ENCODE results near the gene CCDC88A.
"Not testable (repeated sequence)": the region's sequence is repeated elsewhere in the genome, so short reads cannot be mapped to it uniquely, and the experiment has no call there.

Gene CCDC88A, protein sequence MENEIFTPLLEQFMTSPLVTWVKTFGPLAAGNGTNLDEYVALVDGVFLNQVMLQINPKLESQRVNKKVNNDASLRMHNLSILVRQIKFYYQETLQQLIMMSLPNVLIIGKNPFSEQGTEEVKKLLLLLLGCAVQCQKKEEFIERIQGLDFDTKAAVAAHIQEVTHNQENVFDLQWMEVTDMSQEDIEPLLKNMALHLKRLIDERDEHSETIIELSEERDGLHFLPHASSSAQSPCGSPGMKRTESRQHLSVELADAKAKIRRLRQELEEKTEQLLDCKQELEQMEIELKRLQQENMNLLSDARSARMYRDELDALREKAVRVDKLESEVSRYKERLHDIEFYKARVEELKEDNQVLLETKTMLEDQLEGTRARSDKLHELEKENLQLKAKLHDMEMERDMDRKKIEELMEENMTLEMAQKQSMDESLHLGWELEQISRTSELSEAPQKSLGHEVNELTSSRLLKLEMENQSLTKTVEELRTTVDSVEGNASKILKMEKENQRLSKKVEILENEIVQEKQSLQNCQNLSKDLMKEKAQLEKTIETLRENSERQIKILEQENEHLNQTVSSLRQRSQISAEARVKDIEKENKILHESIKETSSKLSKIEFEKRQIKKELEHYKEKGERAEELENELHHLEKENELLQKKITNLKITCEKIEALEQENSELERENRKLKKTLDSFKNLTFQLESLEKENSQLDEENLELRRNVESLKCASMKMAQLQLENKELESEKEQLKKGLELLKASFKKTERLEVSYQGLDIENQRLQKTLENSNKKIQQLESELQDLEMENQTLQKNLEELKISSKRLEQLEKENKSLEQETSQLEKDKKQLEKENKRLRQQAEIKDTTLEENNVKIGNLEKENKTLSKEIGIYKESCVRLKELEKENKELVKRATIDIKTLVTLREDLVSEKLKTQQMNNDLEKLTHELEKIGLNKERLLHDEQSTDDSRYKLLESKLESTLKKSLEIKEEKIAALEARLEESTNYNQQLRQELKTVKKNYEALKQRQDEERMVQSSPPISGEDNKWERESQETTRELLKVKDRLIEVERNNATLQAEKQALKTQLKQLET (N-terminal part only)

DNA sequence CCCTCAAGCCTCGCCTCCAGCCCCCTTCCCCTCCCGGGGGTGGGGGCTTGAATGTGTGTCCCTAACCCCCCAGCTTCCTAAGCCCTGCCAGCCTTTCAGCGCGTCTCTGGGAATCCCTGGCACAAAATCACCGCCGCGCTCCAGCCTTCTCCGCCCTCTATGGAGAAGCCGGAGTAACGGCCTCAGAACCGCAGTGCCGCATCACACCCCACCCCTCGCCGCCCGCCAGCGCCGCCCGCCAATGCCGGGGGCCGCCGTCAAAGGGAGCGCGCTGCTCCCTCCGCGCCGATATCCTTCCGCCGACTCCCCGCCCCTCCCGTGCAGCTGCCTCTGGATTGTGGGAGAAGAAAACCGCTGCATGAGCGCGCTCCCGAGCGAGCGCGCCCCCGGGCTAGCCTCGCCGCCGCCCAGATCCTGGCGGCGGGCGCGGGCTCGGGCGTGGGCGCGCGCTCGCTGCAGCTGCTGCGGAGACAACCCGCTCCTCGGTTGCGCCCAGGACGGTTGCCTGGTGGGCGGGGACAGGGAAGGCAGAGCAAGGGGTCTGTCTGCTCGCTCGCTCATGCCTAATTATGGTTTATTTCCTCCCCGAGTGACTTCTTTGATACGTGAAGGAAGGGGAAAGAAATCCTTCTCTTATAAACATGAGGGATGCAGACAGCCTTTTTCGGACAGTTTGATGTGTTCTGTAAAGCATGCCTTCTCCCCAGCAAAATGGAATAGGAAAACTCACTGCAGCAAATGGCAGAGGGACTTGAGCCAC, at the start of gene CCDC88A:
CCDC88A (minus strand) TSS at position 178 of the 760 bp plus-strand sequence. CDS start 777 bp downstream, outside the sequence.
- peak; percentile 63 to 76 for DNase-seq (ENCODE audit: low read depth in 2 of 2)

DNA sequence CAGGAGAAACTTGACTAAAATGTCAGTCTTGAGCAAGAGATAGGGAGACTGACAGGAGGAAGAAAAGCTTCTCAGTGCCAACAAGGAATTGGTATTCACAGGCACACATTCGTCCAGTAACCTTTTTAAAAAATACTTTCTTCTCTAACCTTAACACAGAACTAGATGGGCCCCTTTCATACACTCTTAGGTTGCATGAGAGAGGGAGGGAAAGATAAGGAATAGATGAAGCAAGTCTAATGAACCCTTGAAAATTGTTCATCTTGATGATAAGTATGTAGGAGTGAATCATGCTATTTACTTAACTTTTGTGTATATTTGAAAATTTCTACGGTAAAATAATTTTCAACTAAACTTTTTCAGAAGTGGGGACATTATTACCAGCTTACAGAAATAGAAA, 42.0 kb upstream of the CCDC88A start:
- no peak for DNase-seq (ENCODE audit: low read depth in 2 of 2)

DNA sequence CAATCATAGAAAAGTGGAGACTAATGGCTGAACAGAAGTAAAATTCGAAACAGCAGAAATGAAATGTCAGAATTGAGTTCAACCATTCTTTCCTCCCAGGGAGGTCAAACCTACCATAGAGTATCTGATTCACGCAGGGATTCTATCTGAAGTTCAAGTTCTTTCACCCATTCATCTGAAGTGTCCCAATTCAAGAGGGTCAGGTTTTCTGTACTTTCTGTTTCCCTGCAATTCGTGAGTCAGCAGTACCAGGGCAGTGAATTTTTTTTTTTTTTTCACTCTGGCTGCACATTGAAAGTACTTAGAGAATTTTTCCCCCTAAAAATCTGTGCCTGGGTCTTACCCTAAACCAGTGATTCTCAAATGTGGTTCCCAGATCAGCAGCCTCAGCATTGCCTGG, 40.9 kb upstream of the CCDC88A start:
- DNase-seq (ENCODE audit: low read depth in 2 of 2): no peak

DNA sequence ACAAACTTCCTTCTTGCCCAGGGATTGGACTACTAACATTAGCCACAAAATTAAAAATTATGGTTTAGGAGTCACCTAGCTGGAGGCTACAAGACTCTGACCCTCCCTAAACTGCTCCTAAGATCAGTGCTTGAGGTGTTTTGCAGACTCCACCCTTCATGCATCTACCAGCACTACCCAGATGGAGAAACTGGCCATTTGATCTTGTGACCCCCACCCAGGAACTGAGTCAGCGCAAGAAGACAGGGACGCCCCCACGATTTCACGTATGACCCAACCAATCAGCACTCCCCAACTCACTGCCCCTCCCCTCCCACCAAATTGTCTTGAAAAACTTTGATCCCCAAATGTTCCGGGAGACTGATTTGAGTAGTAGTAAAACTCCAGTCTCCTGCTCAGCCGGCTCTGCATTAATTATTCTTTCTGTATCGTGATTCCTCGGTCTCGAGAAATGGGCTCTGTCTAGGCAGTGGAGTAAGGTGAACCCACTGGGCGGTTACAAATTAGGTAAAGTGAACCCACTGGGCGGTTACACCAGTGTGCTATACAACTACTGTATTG, 40.1 kb upstream of the CCDC88A start:
- DNase-seq (ENCODE audit: low read depth in 2 of 2): no peak

DNA sequence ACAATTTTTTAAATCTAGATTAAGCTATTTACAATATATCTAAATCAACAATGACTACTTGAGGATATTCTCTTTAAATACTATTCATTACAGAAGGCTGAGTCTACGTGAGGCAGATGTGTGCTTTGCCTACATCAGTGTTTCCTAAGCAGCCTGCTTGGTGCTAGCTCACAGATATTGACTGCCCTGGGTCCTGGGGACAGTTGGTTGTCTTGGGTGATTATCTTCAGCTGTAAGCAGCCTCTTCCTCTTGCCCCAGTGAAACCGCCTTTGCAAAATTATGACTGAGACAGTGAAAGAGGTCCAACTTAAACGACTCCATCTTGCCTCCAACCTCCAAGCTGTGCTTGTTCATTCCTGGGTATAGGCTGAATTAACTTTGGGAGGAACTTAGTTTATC, 39.6 kb upstream of the CCDC88A start:
- DNase-seq (ENCODE audit: low read depth in 2 of 2): no peak

DNA sequence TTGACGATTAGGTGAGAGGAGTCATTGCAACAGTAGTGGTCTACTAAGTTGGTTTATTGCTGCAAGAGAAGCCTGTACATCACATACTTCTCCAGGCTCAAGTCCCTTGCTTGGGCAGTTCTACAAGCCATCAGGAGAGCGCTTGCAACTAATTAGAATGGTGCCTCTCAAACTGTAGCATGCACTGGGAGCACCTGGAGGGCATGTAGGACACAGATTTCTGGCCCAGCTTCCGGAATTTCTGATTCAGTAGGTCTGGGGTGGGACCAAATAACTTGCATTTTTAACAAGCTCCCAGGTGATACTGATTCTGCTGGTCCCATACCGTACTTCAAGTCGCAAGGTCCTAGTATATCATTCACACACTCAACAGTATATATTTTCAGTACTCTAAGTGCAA, 34.5 kb upstream of the CCDC88A start:
- no peak for DNase-seq (ENCODE audit: low read depth in 2 of 2)

DNA sequence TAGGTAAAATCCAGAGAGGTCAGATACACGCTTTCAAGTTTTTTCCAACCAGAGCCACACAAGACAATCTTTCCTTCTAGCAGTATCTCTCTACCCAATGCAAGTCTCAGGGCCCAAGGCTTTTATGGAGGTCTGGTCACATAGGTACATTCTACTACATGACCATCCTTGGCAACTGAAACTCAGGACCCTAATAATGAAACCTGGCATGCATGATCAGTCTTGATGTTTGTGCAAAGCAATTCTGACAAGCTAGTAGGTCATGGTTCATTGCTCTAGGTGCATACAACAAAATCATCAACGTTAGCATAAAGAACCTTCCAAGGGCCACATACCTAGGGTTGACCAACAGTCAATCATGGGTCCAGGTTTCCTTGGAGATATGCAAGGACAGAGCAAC, 33.2 kb upstream of the CCDC88A start:
- no peak for DNase-seq (ENCODE audit: low read depth in 2 of 2)

DNA sequence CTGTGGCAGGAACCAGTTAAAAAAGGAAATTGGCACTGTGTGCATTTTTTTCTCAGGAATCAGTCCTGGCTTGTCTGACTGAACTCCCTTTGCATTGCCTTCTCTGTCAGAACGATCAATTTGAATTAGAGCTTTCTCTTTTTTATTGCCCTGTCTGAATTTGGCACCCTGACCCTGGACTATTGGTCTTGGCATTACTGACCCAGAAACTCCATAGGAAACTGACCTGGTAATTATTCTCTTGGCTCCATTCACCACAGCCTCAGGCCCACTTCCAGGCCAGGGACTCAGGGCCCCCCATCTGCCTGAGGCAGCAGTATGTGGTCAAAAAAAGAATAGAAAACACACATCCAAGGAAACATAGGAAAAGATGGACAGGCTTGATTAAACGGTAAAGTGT, 32.0 kb upstream of the CCDC88A start:
- DNase-seq (ENCODE audit: low read depth in 2 of 2): no peak

DNA sequence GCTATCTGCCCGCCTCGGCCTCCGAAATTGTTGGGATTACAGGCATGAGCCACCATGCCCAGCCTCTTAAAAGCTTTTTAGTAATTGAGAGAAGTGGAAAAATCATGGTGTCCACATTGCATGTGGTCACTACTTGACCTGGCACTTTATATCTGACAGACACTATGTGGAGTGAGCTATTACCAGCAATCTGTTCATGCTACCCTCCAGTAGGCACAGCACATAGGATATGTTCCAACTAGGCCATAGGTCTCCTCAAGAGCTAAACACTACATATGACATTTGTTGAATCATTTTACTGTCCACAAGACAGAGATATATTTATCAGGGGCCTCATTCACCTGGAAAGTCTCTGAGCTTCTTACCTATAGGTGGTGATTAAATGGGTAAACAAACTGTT, 30.4 kb upstream of the CCDC88A start:
- DNase-seq (ENCODE audit: low read depth in 2 of 2): not testable (repeated sequence)

DNA sequence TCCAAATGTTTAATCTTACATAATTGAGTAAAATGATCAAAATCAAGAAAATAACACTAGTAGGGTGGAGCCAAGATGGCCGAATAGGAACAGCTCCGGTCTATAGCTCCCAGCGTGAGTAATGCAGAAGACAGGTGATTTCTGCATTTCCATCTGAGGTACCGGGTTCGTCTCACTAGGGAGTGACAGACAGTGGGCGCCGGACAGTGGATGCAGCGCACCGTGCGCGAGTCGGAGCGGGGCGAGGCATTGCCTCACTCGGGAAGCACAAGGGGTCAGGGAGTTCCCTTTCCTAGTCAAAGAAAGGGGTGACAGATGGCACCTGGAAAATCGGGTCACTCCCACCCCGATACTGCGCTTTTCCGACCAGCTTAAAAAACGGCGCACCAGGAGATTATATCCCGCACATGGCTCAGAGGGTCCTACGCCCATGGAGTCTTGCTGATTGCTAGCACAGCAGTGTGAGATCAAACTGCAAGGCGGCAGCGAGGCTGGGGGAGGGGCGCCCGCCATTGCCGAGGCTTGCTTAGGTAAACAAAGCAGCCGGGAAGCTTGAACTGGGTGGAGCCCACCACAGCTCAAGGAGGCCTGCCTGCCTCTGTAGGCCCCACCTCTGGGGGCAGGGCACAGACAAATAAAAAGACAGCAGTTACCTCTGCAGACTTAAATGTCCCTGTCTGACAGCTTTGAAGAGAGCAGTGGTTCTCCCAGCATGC, 22.5 kb upstream of the CCDC88A start:
- DNase-seq (ENCODE audit: low read depth in 2 of 2): not testable (repeated sequence)

DNA sequence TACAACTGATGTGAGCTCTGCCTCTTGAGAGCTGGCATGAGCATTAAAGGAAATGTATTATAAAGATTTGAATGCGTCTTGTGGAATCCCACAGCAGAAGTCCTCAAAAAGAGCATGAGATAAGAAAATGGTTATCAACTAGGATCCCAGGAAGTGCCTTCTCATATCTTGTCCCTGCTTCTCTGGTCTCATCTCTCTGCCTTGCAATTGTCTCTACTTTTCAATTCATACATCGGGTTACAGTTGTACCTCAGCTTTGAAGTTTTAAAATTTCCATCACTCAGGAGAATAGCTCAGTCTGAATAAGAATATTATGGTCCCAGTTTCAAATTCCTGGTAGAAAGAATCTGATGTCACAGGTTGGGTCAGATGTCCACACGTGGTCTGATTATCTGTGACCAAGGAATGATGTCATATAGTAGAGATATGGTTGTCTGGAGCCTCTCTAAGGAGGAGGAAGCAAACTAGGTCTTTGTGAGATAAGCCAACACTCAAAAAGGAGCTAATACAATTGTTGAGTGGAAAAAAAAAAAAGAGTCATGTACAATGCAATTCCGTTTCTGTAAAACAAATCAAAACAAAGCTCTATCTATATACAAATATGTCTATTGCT, 21.7 kb upstream of the CCDC88A start:
- no peak for DNase-seq (ENCODE audit: low read depth in 2 of 2)

DNA sequence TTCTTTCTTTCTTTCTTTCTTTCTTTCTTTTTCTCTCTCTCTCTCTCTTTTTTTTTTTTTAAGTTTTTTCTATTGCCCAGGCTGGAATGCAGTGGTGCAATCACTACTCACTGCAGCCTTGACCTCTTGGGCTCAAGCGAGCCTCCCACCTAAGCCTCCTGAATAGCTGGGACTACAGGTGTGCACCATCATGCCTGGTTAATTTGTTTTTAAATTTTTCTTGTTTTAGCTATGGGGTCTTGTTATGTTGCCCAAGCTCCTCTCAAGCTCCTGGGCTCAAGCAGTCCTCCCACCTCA, 19.4 kb upstream of the CCDC88A start:
- no peak for DNase-seq (ENCODE audit: low read depth in 2 of 2)

DNA sequence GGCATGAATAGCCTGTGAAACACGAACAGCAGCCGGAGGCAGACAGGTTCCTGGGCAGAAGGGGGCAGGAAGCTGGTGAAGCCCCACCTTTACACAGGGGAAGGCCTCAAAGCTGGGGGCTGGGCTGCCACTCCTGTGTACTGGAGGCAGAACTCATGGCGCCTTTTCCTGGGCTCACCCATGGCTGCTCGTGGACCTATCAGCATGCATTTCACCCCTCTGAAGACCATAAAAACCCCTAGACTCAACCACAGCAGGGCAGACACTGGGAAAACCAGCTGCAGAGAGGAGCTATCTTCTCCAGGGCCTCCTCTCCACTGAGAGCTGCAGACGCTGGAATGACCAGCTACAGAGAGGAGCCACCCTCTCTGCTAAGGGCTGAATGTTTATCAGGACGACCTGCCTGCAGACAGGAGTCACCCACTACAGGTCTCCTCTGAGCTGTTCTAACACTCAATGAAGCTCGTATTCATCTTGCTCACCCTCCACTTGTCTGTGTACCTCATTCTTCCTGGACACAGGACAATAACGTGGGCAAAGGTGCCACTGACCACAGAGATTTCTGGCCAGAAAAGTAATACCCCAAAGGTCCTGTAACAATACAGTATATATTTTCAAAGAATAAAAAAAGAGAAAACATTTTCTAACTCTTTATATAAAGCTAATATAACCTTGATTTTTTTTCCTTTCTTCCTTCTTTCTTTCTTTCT, 18.9 kb upstream of the CCDC88A start:
- DNase-seq (ENCODE audit: low read depth in 2 of 2): no peak

DNA sequence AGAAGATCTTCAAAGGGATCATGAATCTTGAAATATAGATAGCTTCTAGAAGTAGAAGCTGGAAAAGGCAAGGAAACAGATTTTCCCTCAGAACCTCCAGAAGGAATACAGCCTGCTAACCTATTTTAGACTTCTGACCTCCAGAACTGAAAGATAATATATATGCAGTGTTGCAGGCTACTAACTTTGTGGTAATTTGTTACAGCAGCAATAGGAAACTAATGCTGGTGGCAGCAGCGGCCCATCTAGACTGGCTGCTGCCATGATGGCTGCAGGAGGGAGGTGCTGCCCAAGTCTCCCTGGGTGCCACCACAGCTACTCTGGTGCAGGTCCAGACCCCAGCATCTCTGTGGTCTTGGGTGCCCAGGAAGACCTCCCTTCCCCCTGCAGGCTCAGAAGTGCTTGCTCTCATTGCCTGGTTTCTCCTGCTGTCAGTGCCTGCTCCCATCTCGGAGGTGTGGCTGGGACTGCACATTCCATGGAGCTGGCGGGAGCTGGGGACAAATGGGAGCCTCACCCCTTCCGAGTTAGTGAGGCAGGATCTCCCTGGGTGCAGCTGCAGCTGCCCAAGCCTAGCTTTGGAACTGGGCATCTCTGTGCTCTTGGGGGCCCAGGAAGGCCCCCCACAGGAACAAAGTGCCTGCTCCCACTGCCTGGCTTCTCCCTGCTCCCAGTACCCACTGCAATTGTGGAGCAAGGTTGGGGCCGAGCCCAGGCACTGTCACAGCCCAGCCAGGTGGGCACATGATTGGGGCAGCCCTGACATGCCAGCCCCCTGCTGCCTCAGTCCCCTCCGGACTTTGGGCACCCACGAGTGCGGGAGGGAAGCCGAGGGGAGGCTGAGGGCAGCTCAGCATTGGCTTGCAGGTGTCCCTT, 18.1 kb upstream of the CCDC88A start:
- no peak for DNase-seq (ENCODE audit: low read depth in 2 of 2)

DNA sequence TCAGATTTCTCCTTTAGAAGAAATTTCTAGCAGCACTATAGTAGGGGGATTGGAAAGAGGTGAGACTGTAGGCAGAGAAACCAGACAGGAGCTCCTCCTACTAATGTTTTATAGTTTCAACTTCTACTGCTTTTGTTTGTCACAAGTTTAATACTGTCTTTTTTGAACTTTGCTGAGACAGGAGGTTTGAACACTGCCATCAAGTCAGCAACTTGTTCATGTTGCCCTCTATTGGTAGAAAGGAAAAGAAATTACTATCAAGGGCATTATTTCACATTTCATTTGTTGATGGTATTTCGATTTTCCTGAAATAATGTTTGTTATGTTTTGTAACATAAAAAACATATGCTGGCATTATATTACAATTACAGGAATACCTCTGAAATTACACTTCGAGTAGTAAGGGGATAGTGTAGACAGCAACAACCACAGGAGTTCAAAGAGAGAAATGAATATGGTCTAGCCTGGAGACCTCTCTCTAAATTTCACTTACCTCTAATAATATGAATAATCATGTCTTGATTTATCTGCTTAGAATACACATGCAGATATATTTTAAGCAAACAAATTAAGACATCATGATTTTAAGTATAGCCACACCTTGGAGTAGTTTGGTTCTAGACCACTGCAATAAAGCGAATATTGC, 12.4 kb upstream of the CCDC88A start:
- DNase-seq (ENCODE audit: low read depth in 2 of 2): no peak

DNA sequence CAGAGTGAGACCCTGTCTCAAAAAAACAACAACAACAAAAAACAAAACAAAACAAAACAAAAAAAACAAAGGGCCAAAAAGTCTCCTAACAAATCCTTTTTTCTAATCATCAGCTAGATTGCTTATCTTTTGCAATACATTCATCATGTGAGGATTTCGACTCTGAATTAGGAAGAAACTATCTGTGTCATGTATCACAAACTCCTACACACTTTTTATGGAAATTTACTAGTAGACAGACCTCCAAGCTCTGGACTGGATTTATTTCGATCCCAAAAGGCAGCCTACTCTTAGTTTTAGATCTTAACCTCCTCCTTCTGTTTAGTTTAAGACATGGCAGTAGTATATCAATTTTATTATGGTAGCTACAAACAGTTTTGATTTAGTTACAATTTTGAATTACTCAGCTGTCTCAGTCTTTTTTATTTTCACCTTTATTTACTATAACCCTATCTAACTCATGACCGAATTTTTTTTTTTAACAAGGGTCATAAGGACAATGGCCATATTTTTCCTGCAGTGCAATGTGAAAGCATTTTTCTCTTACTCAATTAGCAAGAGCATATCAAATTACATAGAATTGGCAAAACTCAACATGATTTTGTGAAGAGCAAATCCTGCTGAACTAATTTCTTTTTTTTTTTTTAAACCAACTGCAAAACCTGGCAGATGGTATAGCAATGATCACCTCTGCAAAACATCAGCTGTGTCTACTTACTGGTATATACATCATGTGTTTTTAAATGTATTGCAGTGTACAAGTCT, 10.7 kb upstream of the CCDC88A start:
- no peak for DNase-seq (ENCODE audit: low read depth in 2 of 2)

DNA sequence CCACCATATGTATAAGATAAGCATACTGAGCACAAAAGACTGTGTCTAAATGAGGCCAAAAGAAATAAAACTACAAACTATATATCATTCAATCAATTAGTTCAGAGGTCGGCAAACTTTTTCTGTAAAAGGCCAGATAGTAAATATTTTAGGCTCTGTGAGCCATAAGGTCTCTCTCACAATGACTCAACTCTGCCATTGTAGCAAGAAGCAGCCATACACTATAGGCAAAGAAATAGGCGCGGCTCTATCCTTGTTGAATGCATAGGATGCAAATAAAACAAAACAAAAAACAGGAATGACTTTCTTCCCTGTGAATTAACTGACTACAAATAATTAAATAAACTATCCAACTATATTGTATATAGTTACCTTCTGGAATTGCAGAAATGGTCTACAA, 8.6 kb upstream of the CCDC88A start:
- no peak for DNase-seq (ENCODE audit: low read depth in 2 of 2)

DNA sequence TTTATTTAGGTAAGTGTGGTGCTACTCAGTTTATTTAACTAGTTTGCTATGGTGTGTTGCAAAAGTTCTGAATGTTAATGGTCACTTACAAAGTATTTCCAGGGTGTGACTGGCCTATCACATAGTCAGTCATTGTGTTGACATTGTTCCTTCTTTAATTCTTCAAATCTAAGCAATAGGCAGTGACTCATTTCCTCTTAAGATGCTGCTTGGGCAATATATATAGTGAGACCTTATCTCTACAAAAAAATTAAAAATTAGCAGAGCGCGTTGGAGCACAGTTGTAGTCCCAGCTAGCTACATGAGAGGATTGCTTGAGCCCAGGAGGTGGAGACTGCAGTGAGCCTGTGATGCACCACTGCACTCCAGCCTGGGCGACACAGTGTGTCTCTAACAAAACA, 5.8 kb upstream of the CCDC88A start:
- DNase-seq (ENCODE audit: low read depth in 2 of 2): no peak

Measured in stimulated activated CD4-positive, alpha-beta T cell treated with anti-CD3 and anti-CD28 coated beads, Interleukin-1b, Interleukin-23, amount 100 ng/mL, for 1 hour (primary cell).